ENCODE results near the gene CCL4.
A peak's percentile ranks its signal among the peaks of the same experiment; 100 is the strongest.
"Not testable (repeated sequence)": the region's sequence is repeated elsewhere in the genome, so short reads cannot be mapped to it uniquely, and the experiment has no call there.

Gene CCL4
- total RNA-seq, result 0 to 0.34 reads per million in 2 donors

DNA sequence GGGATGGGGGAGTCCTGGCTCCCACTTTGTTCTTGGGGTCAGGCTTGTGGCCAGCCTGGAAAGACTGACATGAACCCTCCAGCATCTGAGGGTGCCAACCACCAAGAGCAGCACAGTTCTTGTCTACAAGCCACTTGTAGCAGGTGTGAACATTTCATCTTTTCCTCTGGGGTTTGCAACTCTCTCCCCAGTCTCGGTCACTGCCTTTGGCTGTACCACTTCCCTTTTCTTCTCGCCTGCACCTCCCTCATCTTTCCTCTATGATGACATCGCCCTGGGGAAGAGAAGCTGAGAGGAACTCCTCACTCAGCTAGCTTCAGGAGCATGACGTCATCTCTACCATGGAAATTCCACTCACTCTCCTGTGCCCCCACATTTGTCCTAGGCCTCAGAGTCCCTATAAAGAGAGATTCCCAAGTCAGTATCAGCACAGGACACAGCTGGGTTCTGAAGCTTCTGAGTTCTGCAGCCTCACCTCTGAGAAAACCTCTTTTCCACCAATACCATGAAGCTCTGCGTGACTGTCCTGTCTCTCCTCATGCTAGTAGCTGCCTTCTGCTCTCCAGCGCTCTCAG lies at the start of gene CCL4:
TSS of gene CCL4 (plus strand) at position 427 of the 575 bp plus-strand sequence. CDS start at position 506, 79 bp downstream.
- DNase-seq, result peak in 2 of 5 experiments; percentile 27 to 81

DNA sequence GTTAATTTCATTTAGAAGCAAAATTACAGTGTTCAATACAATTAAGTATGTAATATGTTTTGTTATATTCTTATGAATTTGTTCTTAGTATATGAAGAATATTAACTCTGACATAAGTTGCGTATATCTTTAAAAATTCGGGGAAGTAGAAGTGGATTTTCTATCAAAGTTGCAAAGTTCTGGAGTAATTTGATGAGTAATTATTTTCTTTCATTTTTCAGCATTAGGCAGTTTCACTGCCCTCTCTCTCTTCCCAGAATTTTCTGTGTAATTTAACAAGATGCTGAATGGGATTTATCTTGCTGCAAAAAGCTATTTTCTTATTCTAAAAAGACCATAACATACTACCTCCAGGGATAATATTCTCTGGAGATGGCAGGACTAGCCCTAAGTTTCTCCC lies 48.5 kb upstream of the CCL4 start:
- no peak for DNase-seq

- DNase-seq, result no peak
Measured at GRCh38 chr17:36055921-36056520, 47.6 kb upstream of the CCL4 start.

DNA sequence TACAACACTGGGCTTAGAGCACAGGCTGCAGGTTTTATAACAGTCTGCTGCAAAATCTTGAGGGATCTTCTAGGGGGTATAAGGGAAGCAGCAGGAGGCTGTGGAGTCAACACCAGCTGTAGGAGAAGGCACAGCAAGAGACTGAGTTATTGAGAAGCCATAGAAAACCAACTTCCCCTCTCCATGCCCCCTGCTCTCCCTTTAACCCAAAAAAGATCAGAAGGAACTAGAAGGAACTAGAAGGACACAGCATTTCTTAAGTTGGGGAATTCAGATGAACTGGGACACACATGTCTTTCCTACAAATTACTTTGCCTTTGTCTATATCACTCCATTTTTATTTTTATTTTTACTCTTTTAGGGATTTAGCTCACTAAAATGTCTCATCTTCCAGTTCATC lies 45.7 kb upstream of the CCL4 start:
- no peak for DNase-seq

DNA sequence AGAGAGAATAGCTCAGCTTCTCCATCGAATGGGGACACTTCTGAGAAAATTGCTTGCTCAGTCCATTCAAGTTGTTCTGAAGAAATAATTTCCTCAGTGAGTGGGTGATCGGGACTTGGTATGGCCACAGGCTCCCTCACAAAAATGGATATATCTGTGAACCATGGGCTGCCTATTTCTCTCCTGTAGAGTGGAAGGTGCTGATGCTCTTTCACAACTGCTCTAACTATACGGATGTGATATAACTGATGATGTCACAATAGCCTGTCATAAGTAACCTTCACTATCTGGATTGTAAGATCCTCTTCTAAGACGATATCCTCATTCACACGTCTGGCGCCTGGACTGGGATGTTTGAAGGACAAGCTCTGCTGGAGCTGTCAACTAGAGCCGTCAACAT lies 44.2 kb upstream of the CCL4 start:
- DNase-seq, result no peak

DNA sequence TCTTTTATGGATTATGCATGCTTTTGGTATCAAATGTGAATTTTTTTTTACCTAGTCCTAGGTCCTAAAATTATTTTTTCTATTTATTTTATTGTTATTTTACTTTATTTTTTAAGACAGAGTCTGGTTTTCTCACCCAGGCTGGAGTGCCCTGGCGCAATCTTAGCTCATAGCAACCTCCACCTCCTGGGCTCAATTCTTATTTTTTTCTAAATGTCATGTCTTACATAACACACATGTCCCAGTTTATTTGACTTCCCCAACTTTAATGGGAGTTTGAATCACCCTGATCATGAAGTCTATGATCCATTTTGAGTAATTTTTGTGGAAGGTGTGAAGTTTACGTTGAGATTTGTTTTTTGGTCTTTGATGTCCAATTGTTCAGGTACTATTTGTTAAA lies 42.8 kb upstream of the CCL4 start:
- no peak for DNase-seq

DNA sequence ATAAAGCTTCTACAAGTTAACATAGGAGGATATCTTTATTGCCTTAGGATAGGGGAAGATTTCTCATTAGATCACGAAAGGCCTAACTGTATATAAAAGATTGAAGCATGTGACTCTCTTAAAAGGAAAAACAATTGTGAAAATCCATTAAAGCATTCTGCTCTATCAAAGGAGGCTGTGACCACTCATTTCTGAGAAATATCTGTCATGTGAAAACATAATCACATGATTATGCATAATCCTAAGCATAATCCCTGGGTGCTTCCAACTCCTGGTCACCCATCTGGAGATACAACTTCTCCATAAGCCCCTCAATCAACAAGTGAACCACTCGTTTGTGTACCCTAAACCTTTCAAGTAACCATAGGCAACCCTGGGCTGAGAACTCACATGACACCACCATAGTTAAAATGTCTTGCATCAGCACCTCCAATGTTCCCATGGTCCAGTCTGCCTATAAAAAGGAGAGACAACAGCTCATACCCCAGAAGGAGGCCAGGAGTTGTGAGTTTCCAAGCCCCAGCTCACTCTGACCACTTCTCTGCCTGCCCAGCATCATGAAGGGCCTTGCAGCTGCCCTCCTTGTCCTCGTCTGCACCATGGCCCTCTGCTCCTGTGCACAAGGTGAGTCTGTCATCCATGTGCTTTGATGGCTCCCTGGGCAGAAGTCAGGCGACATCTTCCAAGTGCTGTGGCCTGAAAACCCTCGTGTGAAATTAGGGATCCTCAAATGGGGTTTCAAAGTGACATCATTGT lies 39.7 kb upstream of the CCL4 start, which contains the start of gene CCL18:
TSS of gene CCL18 (plus strand) at position 487 of the 756 bp plus-strand sequence. CDS start at position 558, 71 bp downstream.
- no peak for DNase-seq

DNA sequence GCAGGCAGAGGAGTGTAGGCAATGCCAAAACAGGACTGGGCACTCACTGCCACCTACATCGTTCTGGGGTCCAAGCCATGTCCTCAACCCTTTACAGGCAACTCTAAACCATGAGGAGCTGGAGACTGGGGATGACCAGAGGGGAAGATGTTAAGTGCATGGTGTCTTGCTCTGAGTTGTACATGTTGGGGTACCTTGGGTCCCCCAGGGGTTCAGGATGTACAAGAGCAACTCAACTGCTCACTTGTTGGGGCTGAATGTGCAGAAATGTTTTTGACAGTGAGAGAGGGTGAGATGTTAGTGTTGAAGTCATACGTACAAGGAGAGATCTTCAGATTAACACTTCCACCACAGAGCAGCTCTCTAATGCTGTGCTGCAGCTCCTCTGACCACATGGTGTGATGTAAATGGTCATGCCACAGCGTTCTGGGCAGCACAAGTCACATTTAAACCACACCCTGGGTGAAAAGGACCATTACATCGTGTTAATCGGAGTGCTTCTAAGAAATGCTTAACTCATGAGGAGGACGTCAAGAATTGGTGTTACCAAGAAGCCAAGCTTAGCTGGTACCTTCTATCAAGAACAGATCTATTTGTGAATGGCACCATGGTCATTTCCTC lies 37.2 kb upstream of the CCL4 start:
- DNase-seq, result peak in 2 of 5 experiments; percentile 63 to 86

- DNase-seq, result no peak
Measured at GRCh38 chr17:36068524-36068923, 35.1 kb upstream of the CCL4 start.

DNA sequence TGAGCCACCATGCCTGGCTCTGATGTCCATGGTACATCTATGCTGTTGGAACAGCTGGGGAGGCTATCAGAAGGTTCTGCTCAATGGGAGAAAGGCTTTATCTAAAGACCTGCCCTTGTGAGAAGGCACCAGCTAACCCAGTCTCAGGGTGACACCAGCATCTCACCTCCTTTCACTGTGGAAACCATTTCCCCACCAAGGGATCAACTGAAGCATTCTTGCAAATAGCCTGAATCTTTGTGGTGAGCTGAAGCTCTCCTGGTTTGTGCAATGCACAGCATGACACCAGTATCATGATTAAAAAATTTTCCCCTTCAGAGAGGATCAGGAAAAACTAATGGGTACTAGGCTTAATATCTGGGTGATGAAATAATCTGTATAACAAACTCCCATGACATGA lies 34.5 kb upstream of the CCL4 start:
- DNase-seq, result no peak

DNA sequence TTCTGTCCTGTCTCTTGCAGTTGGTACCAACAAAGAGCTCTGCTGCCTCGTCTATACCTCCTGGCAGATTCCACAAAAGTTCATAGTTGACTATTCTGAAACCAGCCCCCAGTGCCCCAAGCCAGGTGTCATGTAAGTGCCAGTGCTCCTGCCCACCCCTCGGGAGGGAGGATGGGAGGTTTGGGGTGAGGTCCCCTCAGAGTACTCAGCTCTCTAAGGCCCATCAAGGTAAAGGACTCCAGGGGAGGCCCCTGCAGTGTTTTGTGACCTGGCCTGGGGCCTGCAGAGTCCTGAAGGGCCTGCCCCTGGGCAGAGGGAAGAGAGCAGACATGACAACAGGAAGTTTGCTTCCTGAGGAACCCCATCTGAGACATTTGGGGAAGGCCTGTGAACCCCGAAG lies 33.2 kb upstream of the CCL4 start:
- DNase-seq, result no peak

DNA sequence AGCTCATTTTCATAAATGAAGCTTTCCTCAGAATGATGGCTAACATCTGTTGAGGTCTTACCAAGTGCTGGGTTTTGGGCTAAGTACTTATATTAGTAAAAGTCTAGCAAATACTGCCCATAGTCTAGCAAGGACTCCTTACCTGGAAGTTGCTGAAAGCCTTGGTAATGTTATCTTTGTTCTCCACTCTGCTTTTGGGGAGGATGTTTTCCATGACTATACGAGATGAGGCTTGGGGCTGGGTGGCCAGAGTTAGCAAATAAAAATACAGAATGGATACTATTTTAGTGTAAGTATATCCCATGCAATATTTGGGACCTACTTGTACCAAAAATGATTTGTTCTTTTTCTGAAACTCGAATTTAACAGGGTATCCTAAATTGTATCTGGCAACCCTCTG lies 31.9 kb upstream of the CCL4 start:
- no peak for DNase-seq

GRCh38 chr17:36072431-36073121 lies 31.1 kb upstream of the CCL4 start:
- DNase-seq, result peak in 3 of 5 experiments; percentile 35 to 63 (median 52)

DNA sequence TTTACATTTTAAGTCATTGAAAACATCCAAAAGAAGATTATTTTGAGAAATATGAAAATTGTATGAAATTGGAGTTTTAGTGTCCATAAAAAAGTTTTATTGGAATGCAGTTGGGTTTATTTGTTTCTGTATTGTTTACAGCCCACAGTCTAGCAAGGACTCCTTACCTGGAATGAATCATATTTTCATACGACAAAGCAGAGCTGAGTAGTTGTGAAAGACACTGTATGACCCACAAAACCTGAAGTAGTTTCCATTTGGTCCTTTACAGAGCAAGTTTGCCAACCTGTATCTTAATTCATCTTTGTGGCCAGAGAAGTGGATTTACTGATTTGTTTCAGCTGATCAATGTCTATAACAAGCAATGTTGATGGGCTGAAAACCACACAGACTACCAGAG lies 29.3 kb upstream of the CCL4 start:
- DNase-seq, result peak in 1 of 5 experiments; percentile 78

GRCh38 chr17:36081681-36082471 lies 21.8 kb upstream of the CCL4 start:
- DNase-seq, result peak in 1 of 5 experiments; percentile 40

- peak in 2 of 5 experiments; percentile 86 to 90 for DNase-seq
Measured at GRCh38 chr17:36082482-36083120, 21.0 kb upstream of the CCL4 start.

DNA sequence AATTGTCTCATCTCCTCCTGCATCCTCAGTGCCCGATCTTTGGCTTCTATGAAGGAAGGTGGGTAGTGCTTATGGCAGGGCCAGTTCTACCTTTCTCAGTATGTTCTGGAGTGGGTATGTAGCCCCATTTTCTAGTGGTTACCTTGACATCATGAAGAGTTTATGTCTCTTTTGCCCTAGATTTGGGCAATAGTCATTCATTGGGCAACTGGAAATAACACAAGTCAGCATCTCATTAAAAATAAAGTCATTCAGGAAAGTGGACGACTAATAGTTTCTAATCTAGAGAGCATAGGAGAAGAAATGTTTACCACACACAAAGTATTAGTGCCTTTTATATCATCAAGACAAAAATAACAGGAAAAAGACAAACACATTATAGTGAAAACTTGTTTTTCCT lies 19.9 kb upstream of the CCL4 start:
- not testable (repeated sequence) for DNase-seq

- DNase-seq, result peak in 1 of 5 experiments; percentile 47
Measured at GRCh38 chr17:36085765-36086164, 17.9 kb upstream of the CCL4 start.

GRCh38 chr17:36086791-36087190 lies 16.8 kb upstream of the CCL4 start:
- no peak for DNase-seq

- DNase-seq, result not testable (repeated sequence)
Measured at GRCh38 chr17:36087471-36087870, 16.2 kb upstream of the CCL4 start.

GRCh38 chr17:36087897-36088572 lies 15.6 kb upstream of the CCL4 start:
- peak in 1 of 5 experiments; percentile 37 for DNase-seq

Measured in T-helper 2 cell (primary cell).